ENCODE measurements around the gene NFX1. TPM values are rescaled to one million over a fixed set of nuclear protein-coding genes. Genes with fewer than 3 reads are reported as not detected.
"Not testable (repeated sequence)": the region's sequence is repeated elsewhere in the genome, so short reads cannot be mapped to it uniquely, and the experiment has no call there.

NFX1 gene
- total RNA-seq, 4 donors from 2014 or later, result 44.7 to 65.3 (median 49.8) TPM

DNA sequence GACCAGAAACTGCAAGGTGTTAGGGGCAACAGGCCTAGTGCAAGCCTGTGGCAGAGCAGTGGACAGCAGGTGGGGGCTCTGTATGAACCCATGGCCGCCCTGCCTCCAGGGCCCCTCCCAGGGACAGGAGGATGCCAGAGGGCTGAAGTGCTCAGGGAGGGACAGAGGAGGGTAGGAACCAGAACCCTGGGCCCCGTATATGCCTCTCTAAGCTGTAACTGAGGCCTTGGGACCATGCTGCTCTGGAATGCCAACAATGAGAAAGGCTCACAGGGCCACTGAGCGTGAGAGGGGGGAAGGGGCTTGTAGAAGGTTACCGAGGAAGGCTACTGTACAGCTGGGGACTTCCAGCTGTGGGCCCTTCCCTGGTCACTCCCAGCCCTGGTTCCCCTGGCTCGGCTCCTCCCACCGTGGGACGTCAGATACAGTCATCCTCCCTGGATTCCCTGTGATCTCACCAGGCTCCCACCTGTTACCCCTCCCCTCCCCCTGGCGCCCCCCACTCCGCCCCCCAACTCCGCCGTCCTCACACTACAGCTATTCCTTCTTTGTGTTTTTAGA, 91.0 kb downstream of the NFX1 start:
- Histone ChIP-seq H3K27me3 (no peaks in the 10 kb centered on the region), H3K4me3 (replicated peaks in 1 of 3) (no peak overlapping the region), H3K27ac (peak overlapping the region in 1 of 3 donors; percentile 36), H3K9me3 (no peaks in the 10 kb centered on the region), H3K36me3 (no peaks in the 10 kb centered on the region), H3K4me1 (peaks cover 0 to 8% of the 10 kb centered on the region in 2 donors)
- 49 to 62% methylated on average over 11 of the region's 11 CpGs for WGBS, 2 donors
- TF ChIP-seq POLR2A (IDR thresholded peaks at IDR 0.05), result no peak
- TF ChIP-seq, protein P1, sequence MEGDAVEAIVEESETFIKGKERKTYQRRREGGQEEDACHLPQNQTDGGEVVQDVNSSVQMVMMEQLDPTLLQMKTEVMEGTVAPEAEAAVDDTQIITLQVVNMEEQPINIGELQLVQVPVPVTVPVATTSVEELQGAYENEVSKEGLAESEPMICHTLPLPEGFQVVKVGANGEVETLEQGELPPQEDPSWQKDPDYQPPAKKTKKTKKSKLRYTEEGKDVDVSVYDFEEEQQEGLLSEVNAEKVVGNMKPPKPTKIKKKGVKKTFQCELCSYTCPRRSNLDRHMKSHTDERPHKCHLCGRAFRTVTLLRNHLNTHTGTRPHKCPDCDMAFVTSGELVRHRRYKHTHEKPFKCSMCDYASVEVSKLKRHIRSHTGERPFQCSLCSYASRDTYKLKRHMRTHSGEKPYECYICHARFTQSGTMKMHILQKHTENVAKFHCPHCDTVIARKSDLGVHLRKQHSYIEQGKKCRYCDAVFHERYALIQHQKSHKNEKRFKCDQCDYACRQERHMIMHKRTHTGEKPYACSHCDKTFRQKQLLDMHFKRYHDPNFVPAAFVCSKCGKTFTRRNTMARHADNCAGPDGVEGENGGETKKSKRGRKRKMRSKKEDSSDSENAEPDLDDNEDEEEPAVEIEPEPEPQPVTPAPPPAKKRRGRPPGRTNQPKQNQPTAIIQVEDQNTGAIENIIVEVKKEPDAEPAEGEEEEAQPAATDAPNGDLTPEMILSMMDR (IDR thresholded peaks at IDR 0.05), result no peak
- DNase-seq, result peak in 1 of 2 donors; percentile 48
- intact Hi-C loops (cut with DNase I), result no loop called here

- H3K27ac ChIP-seq; intact Hi-C loops (cut with DNase I); H3K9me3 ChIP-seq; H3K4me1 ChIP-seq; H3K36me3 ChIP-seq; H3K27me3 ChIP-seq; H3K4me3 ChIP-seq (replicated peaks in 1 of 3): not testable (repeated sequence)
- DNase-seq, result peak; percentile 30 to 49
- WGBS, 2 donors, result 64 to 69% methylated on average over 10 of the region's 10 CpGs
Measured at GRCh38 chr9:33382397-33382796, 92.1 kb downstream of the NFX1 start.

GRCh38 chr9:33383396-33383795, 93.1 kb downstream of the NFX1 start:
- intact Hi-C loops (cut with DNase I); H3K27ac ChIP-seq; H3K27me3 ChIP-seq; H3K36me3 ChIP-seq; DNase-seq; H3K4me3 ChIP-seq (replicated peaks in 1 of 3); H3K9me3 ChIP-seq; H3K4me1 ChIP-seq: not testable (repeated sequence)
- 97% methylated on average over 11 of the region's 11 CpGs for WGBS, 2 donors

GRCh38 chr9:33385536-33385935, 95.2 kb downstream of the NFX1 start:
- DNase-seq; H3K27me3 ChIP-seq; H3K4me3 ChIP-seq (replicated peaks in 1 of 3); H3K9me3 ChIP-seq; H3K27ac ChIP-seq; intact Hi-C loops (cut with DNase I); H3K36me3 ChIP-seq: not testable (repeated sequence)
- 84 to 95% methylated on average over 5 to 11 of the region's 11 CpGs for WGBS, 2 donors
- H3K4me1 ChIP-seq, result peaks cover 6 to 14% of the 10 kb centered on the region in 2 donors

- H3K9me3 ChIP-seq; H3K27ac ChIP-seq; H3K36me3 ChIP-seq; DNase-seq; intact Hi-C loops (cut with DNase I); H3K4me3 ChIP-seq (replicated peaks in 1 of 3); H3K27me3 ChIP-seq: not testable (repeated sequence)
- 90 to 95% methylated on average over 21 to 23 of the region's 23 CpGs for WGBS, 2 donors
- H3K4me1 ChIP-seq, result peaks cover 10 to 17% of the 10 kb centered on the region in 2 donors
Measured at GRCh38 chr9:33385979-33386640, 95.8 kb downstream of the NFX1 start.

- intact Hi-C loops (cut with DNase I); H3K4me3 ChIP-seq (replicated peaks in 1 of 3); H3K27ac ChIP-seq; H3K36me3 ChIP-seq; DNase-seq; H3K9me3 ChIP-seq; H3K27me3 ChIP-seq: not testable (repeated sequence)
- 80 to 88% methylated on average over 1 to 8 of the region's 14 CpGs for WGBS, 2 donors
- peaks cover 11 to 13% of the 10 kb centered on the region in 2 donors for H3K4me1 ChIP-seq
Measured at GRCh38 chr9:33386641-33386996, 96.3 kb downstream of the NFX1 start.

DNA sequence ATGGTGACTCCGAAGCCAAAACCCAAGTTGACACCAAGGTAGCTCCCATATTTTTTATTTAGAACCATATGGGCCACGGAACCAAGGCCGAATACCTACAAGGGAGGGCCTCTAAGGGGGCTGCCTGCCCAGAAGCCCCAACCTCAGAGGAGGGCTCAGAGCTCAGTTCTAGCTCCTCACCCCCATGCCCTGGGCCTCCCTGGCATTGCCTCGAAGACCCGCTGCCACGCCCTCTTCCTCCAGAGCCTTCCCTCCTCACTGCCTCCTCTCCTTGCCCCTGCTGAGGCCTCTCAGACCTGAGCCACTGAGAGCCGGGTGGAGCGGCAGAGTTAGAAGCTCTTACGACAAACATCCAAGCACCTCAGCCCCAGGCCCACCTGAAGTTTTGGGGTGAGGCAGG, 96.7 kb downstream of the NFX1 start:
- H3K27me3 ChIP-seq; H3K9me3 ChIP-seq; DNase-seq; H3K36me3 ChIP-seq; intact Hi-C loops (cut with DNase I); H3K27ac ChIP-seq; H3K4me3 ChIP-seq (replicated peaks in 1 of 3): not testable (repeated sequence)
- peaks cover 15 to 16% of the 10 kb centered on the region in 2 donors for H3K4me1 ChIP-seq
- 79 to 85% methylated on average over 6 to 7 of the region's 9 CpGs for WGBS, 2 donors

DNA sequence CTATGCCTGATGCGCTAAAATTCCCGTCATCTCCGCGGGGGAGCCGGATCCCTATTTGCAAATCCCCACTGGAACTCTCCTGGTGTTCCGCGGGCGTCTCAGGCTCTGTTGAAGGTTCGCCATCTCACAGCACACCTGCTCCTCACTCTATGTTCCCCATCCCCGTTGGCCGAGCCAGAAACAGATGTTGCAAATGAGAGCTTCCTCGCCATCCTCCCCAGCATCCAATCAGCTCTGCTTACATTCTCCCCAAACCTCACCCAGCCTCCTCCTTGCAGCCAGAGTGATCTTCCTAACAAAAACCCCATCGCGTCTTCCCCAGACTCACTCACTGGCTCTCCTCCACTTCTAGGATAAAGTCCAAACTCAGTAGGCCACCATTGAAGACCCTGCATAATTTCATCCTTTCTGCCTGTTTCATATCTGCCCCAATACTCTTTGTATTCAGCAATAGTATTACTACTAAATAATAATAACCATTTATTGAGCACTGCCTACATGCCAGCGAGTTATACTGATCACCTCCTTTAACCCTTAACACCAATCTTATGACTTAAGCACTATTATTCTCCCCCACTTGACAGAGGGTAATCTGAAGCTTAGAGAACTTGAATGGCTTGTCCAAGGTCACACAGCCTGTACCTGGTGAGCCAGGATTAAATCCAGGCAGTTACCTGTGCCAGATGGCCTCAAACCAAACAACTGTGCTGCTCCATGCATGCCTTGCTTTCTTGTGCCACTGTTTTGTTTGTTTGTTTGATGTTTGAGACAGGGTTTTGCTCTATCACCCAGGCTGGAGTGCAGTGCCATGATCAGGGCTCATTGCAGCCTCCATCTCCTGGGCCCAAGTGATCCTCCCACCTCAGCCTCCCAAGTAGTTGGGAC, 98.0 kb downstream of the NFX1 start:
- 84 to 87% methylated on average over 15 of the region's 15 CpGs for WGBS, 2 donors
- Histone ChIP-seq H3K36me3 (no peaks in the 10 kb centered on the region), H3K27ac (no peak overlapping the region), H3K9me3 (no peaks in the 10 kb centered on the region), H3K27me3 (no peaks in the 10 kb centered on the region), H3K4me3 (replicated peaks in 1 of 3) (no peak overlapping the region), H3K4me1 (peaks cover 26 to 27% of the 10 kb centered on the region in 2 donors)
- TF ChIP-seq, protein P1 (IDR thresholded peaks at IDR 0.05), result no peak
- TF ChIP-seq POLR2A (IDR thresholded peaks at IDR 0.05), result no peak
- DNase-seq, result peak in 1 of 2 donors; percentile 19
- intact Hi-C loops (cut with DNase I), result no loop called here

DNA sequence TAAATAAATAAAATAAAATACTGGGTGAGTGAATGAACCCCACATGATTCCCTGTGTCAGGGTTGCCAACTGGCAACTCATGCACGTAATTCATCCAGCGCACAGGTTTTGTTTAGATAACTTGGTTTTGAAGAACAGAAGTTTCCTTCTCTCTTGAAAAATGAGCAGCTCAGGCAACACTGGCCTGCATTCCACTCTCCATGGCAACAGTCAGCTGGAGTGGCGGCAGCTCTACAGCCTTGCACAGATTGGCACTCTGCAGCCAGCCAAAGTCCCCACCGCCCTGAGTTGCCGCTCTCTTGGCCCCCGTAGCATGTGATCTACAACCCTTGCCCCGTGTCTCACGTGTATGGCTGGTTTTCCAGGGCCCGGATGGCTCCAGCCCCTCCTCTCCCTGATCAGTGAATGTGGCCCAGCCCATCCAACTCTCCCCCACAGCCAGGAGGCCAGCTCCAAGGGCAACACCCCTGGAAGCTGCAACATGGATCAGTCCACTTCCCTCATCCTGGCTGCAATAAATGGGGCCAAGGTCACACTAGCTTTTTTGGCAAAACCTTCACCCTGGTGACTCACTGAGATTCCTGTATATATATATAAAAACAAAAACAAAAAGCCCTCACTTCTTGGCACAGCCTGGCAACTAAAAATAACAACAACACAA, 100.9 kb downstream of the NFX1 start:
- H3K27ac ChIP-seq, result peak overlapping the region; percentile 91 to 96 (median 93)
- 9 to 11% methylated on average over 5 to 7 of the region's 9 CpGs for WGBS, 2 donors
- DNase-seq, result peak; percentile 95
- H3K36me3 ChIP-seq; H3K9me3 ChIP-seq; H3K4me3 ChIP-seq (replicated peaks in 1 of 3); H3K27me3 ChIP-seq; intact Hi-C loops (cut with DNase I): not testable (repeated sequence)
- peaks cover 33 to 35% of the 10 kb centered on the region in 2 donors for H3K4me1 ChIP-seq

- H3K4me1 ChIP-seq, result peaks cover 33 to 35% of the 10 kb centered on the region in 2 donors
- H3K27me3 ChIP-seq; DNase-seq; intact Hi-C loops (cut with DNase I); H3K4me3 ChIP-seq (replicated peaks in 1 of 3); H3K36me3 ChIP-seq; H3K9me3 ChIP-seq: not testable (repeated sequence)
- peak overlapping the region in 2 of 3 donors; percentile 8 to 91 for H3K27ac ChIP-seq
- 66 to 73% methylated on average over 7 of the region's 7 CpGs for WGBS, 2 donors
Measured at GRCh38 chr9:33392591-33393021, 102.3 kb downstream of the NFX1 start.

All from thyroid gland (tissue), 4 donors.